ENCODE data around the gene TRAK2. TPM values are rescaled to one million over a fixed set of nuclear protein-coding genes. Genes with fewer than 3 reads are reported as not detected.
"Not testable (repeated sequence)": the region's sequence is repeated elsewhere in the genome, so short reads cannot be mapped to it uniquely, and the experiment has no call there.

The TRAK2 gene
- total RNA-seq, 2 experiments from 2014 or later = 54.9 to 58.3 TPM

- Mint-ChIP-seq H3K4me1 (peaks cover 61% of the 10 kb centered on the region), H3K9me3 (peaks cover under 1% of the 10 kb centered on the region), H3K4me3 (peak overlapping the region; percentile 23), H3K27me3 (no peaks in the 10 kb centered on the region), H3K27ac (peak overlapping the region; percentile 67), H3K36me3 (ENCODE audit: low read depth) (peaks cover 48% of the 10 kb centered on the region)
- POLR2A ChIA-PET = no interaction called here
- CTCF ChIA-PET = interaction anchor here (1.2 kb wide), 1 partner anchor 174 kb away, joined by 6 read pairs; no protein-coding TSS in a partner anchor
- DNase-seq = no peak
Observed at GRCh38 chr2:201406077-201406662, 45.1 kb downstream of the TRAK2 start.

GRCh38 chr2:201404699-201405280 is 46.5 kb downstream of the TRAK2 start:
- DNase-seq = peak; percentile 13
- CTCF ChIA-PET = no interaction called here
- no peak overlapping the region for H3K4me3 Mint-ChIP-seq
- H3K27ac Mint-ChIP-seq = peak overlapping the region; percentile 39
- H3K4me1 Mint-ChIP-seq = peaks cover 58% of the 10 kb centered on the region
- H3K36me3 Mint-ChIP-seq (ENCODE audit: low read depth) = peaks cover 41% of the 10 kb centered on the region
- POLR2A ChIA-PET = no interaction called here
- H3K9me3 Mint-ChIP-seq = no peaks in the 10 kb centered on the region
- H3K27me3 Mint-ChIP-seq = no peaks in the 10 kb centered on the region

GRCh38 chr2:201403880-201404279 is 47.4 kb downstream of the TRAK2 start:
- Mint-ChIP-seq H3K36me3 (ENCODE audit: low read depth) (peaks cover 50% of the 10 kb centered on the region), H3K9me3 (no peaks in the 10 kb centered on the region), H3K4me3 (no peak overlapping the region), H3K27ac (no peak overlapping the region), H3K27me3 (no peaks in the 10 kb centered on the region), H3K4me1 (peaks cover 56% of the 10 kb centered on the region)
- ChIA-PET POLR2A (no interaction called here), CTCF (no interaction called here)
- no peak for DNase-seq

GRCh38 chr2:201402651-201403562 is 48.4 kb downstream of the TRAK2 start:
- Mint-ChIP-seq H3K9me3 (no peaks in the 10 kb centered on the region), H3K4me3 (no peak overlapping the region), H3K27me3 (no peaks in the 10 kb centered on the region), H3K27ac (no peak overlapping the region), H3K4me1 (peaks cover 53% of the 10 kb centered on the region), H3K36me3 (ENCODE audit: low read depth) (peaks cover 54% of the 10 kb centered on the region)
- DNase-seq = no peak
- ChIA-PET POLR2A (no interaction called here), CTCF (interaction anchor here (2.3 kb wide), 1 partner anchor 13 kb away, joined by 8 read pairs; no protein-coding TSS in a partner anchor)

GRCh38 chr2:201401815-201402214 is 49.4 kb downstream of the TRAK2 start:
- no peak for DNase-seq
- Mint-ChIP-seq H3K4me3 (no peak overlapping the region), H3K27me3 (no peaks in the 10 kb centered on the region), H3K4me1 (peaks cover 45% of the 10 kb centered on the region), H3K27ac (no peak overlapping the region), H3K36me3 (ENCODE audit: low read depth) (peaks cover 57% of the 10 kb centered on the region), H3K9me3 (no peaks in the 10 kb centered on the region)
- POLR2A ChIA-PET = no interaction called here
- CTCF ChIA-PET = interaction anchor here (2.3 kb wide), 1 partner anchor 12 kb away, joined by 8 read pairs; no protein-coding TSS in a partner anchor

- Mint-ChIP-seq H3K27ac (no peak overlapping the region), H3K4me3 (no peak overlapping the region), H3K27me3 (no peaks in the 10 kb centered on the region), H3K9me3 (no peaks in the 10 kb centered on the region), H3K36me3 (ENCODE audit: low read depth) (peaks cover 51% of the 10 kb centered on the region), H3K4me1 (peaks cover 6% of the 10 kb centered on the region)
- DNase-seq = no peak
- ChIA-PET CTCF (no interaction called here), POLR2A (no interaction called here)
Observed at GRCh38 chr2:201396595-201396994, 54.7 kb downstream of the TRAK2 start.

- H3K4me3 Mint-ChIP-seq = no peak overlapping the region
- no peaks in the 10 kb centered on the region for H3K9me3 Mint-ChIP-seq
- peaks cover 61% of the 10 kb centered on the region for H3K36me3 Mint-ChIP-seq (ENCODE audit: low read depth)
- H3K27me3 Mint-ChIP-seq = no peaks in the 10 kb centered on the region
- no peak overlapping the region for H3K27ac Mint-ChIP-seq
- ChIA-PET CTCF (no interaction called here), POLR2A (no interaction called here)
- no peak for DNase-seq
- no peaks in the 10 kb centered on the region for H3K4me1 Mint-ChIP-seq
Observed at GRCh38 chr2:201383136-201383535, 68.1 kb downstream of the TRAK2 start.

GRCh38 chr2:201378496-201379397 is 72.5 kb downstream of the TRAK2 start:
- CTCF ChIA-PET = no interaction called here
- no peak overlapping the region for H3K4me3 Mint-ChIP-seq
- H3K36me3 Mint-ChIP-seq (ENCODE audit: low read depth) = peaks cover 61% of the 10 kb centered on the region
- no peaks in the 10 kb centered on the region for H3K4me1 Mint-ChIP-seq
- no peaks in the 10 kb centered on the region for H3K27me3 Mint-ChIP-seq
- H3K27ac Mint-ChIP-seq = no peak overlapping the region
- POLR2A ChIA-PET = no interaction called here
- no peak for DNase-seq
- H3K9me3 Mint-ChIP-seq = peaks cover 10% of the 10 kb centered on the region

- CTCF ChIA-PET = interaction anchor here (0.7 to 1.1 kb wide), 3 partner anchors 8 to 364 kb away, joined by 3 to 5 read pairs (median 4); no protein-coding TSS in a partner anchor
- Mint-ChIP-seq H3K4me3 (no peak overlapping the region), H3K27ac (no peak overlapping the region), H3K9me3 (peaks cover 11% of the 10 kb centered on the region), H3K36me3 (ENCODE audit: low read depth) (peaks cover 67% of the 10 kb centered on the region), H3K4me1 (no peaks in the 10 kb centered on the region), H3K27me3 (no peaks in the 10 kb centered on the region)
- POLR2A ChIA-PET = no interaction called here
- no peak for DNase-seq
Observed at GRCh38 chr2:201377218-201377617, 74.0 kb downstream of the TRAK2 start.

- peaks cover 94% of the 10 kb centered on the region for H3K36me3 Mint-ChIP-seq (ENCODE audit: low read depth)
- H3K27ac Mint-ChIP-seq = no peak overlapping the region
- CTCF ChIA-PET = interaction anchor here (0.9 to 1.9 kb wide), 3 partner anchors 8 to 138 kb away, joined by 3 to 5 read pairs (median 3); no protein-coding TSS in a partner anchor
- peaks cover 7% of the 10 kb centered on the region for H3K4me1 Mint-ChIP-seq
- no peaks in the 10 kb centered on the region for H3K27me3 Mint-ChIP-seq
- no peak for DNase-seq
- POLR2A ChIA-PET = no interaction called here
- H3K4me3 Mint-ChIP-seq = no peak overlapping the region
- peaks cover 35% of the 10 kb centered on the region for H3K9me3 Mint-ChIP-seq
Observed at GRCh38 chr2:201369775-201370174, 81.5 kb downstream of the TRAK2 start.

GRCh38 chr2:201369318-201369717 is 81.9 kb downstream of the TRAK2 start:
- CTCF ChIA-PET = interaction anchor here (0.6 to 1.0 kb wide), 3 partner anchors 8 to 165 kb away, joined by 3 read pairs; no protein-coding TSS in a partner anchor
- H3K4me3 Mint-ChIP-seq, H3K27ac Mint-ChIP-seq, POLR2A ChIA-PET, H3K4me1 Mint-ChIP-seq, DNase-seq, H3K27me3 Mint-ChIP-seq: not testable (repeated sequence)
- Mint-ChIP-seq H3K36me3 (ENCODE audit: low read depth) (peaks cover 94% of the 10 kb centered on the region), H3K9me3 (peaks cover 31% of the 10 kb centered on the region)

- peaks cover 28% of the 10 kb centered on the region for H3K9me3 Mint-ChIP-seq
- DNase-seq = no peak
- ChIA-PET CTCF (interaction anchor here (0.6 to 1.1 kb wide), 2 partner anchors 27 to 185 kb away, joined by 3 to 4 read pairs; no protein-coding TSS in a partner anchor), POLR2A (no interaction called here)
- H3K4me1 Mint-ChIP-seq = peaks cover 33% of the 10 kb centered on the region
- peaks cover 89% of the 10 kb centered on the region for H3K36me3 Mint-ChIP-seq (ENCODE audit: low read depth)
- no peaks in the 10 kb centered on the region for H3K27me3 Mint-ChIP-seq
- no peak overlapping the region for H3K27ac Mint-ChIP-seq
- no peak overlapping the region for H3K4me3 Mint-ChIP-seq
Observed at GRCh38 chr2:201366146-201366545, 85.1 kb downstream of the TRAK2 start.
